Endothelial cell of umbilical vein (primary cell): Measurements from ENCODE around the gene SHCBP1L. TPM values are rescaled to one million over a fixed set of nuclear protein-coding genes. Genes with fewer than 3 reads are reported as not detected.
"Not testable (repeated sequence)": the region's sequence is repeated elsewhere in the genome, so short reads cannot be mapped to it uniquely, and the experiment has no call there.

ENCODE experiments used
- BruUV-seq: library from RNA; stranded (reverse); fragments of 400-500 nt; replicated peaks from 2 replicates; lab custom pipeline; 2021; lab: Mats Ljungman, UMichigan
- CTCF ChIA-PET: fragments of 300-600, 350-600 bp; sonication (Branson Sonifier 250); formaldehyde crosslinking; loops from one replicate; lab custom pipeline; 2021; ENCODE audit warnings: antibody characterized with exemption, inconsistent platforms; lab: Charles Lee
- POLR2A ChIA-PET: fragments of 300-600, 350-600 bp; sonication (Branson Sonifier 250); formaldehyde crosslinking; loops from one replicate; lab custom pipeline; 2021; ENCODE audit warnings: antibody characterized with exemption, inconsistent platforms; lab: Charles Lee
- DNase-seq: peaks from one replicate; pipeline ENCODE4 v3.0.0-alpha.2; 2011; ENCODE audit warnings: low read depth, low spot score
- FAIRE-seq: peaks from 2 replicates; lab custom pipeline; 2011; peaks lifted over from hg19 to GRCh38; lab: Jason Lieb, UNC
- H2AFZ ChIP-seq: 2 replicates; pipeline ENCODE4 v1.6.0; 2012; ENCODE audit warnings: low read depth, low read length, control low read depth, inconsistent platforms
- H3K27ac ChIP-seq: 2 replicates; pipeline ENCODE4 v1.5.1; 2011; ENCODE audit warnings: low read depth, mild to moderate bottlenecking, control low read depth, low read length, moderate library complexity; ENCODE audit not compliant: insufficient read depth
- H3K27me3 ChIP-seq, 2 experiments: 2 replicates each; pipeline versions ENCODE4 v1.6.0 to v1.6.1; 2011; ENCODE audit warnings: low read length in 2 of 2, mixed read lengths in 1 of 2; ENCODE audit not compliant: control insufficient read depth in 2 of 2, insufficient read depth in 2 of 2
- H3K36me3 ChIP-seq, 2 experiments: 2 replicates in 1 of 2; 3 replicates in 1 of 2; pipeline ENCODE4 v1.5.1; 2011; ENCODE audit warnings: low read length in 2 of 2, mild to moderate bottlenecking in 1 of 2, moderate library complexity in 1 of 2; ENCODE audit not compliant: control insufficient read depth in 2 of 2, insufficient read depth in 2 of 2; ENCODE audit errors: extremely low read depth in 1 of 2
- H3K4me1 ChIP-seq: 3 replicates; pipeline ENCODE4 v1.5.1; 2011; ENCODE audit warnings: mild to moderate bottlenecking, low read length; ENCODE audit not compliant: control insufficient read depth, insufficient read depth; ENCODE audit errors: extremely low read depth
- H3K4me2 ChIP-seq: 2 replicates; pipeline ENCODE4 v1.6.1; 2011; ENCODE audit warnings: low read length, control low read depth, mixed read lengths; ENCODE audit not compliant: insufficient read depth
- H3K4me3 ChIP-seq, 3 experiments: fragments of 200-600 bp in 1 of 3; sonication (generic), shearing (Covaris generic) in 1 of 3; replicated peaks in 1 of 3; 2 replicates each; pipeline ENCODE4 v1.5.1; 2011 to 2016; ENCODE audit warnings: control low read depth in 3 of 3, low read length in 3 of 3, mild to moderate bottlenecking in 2 of 3, inconsistent platforms in 1 of 3, low read depth in 1 of 3, moderate library complexity in 1 of 3; ENCODE audit not compliant: insufficient read depth in 1 of 3
- H3K79me2 ChIP-seq: 2 replicates; pipeline ENCODE4 v1.6.0; 2012; ENCODE audit warnings: low read length, inconsistent platforms; ENCODE audit not compliant: control insufficient read depth, insufficient read depth
- H3K9ac ChIP-seq: replicated peaks from 2 replicates; pipeline ENCODE3; 2011; ENCODE audit warnings: low read length, control low read depth; ENCODE audit not compliant: insufficient read depth; ENCODE audit errors: extremely low read depth
- H3K9me1 ChIP-seq: replicated peaks from 3 replicates; pipeline ENCODE4 v1.6.0; 2011; ENCODE audit warnings: mild to moderate bottlenecking, low read length; ENCODE audit not compliant: control insufficient read depth, insufficient read depth; ENCODE audit errors: extremely low read depth
- H3K9me3 ChIP-seq: replicated peaks from 2 replicates; pipeline ENCODE4 v1.5.1; 2012; ENCODE audit warnings: low read length, inconsistent platforms; ENCODE audit not compliant: control insufficient read depth, insufficient read depth
- H4K20me1 ChIP-seq: replicated peaks from 2 replicates; pipeline ENCODE3; 2011; ENCODE audit warnings: mild to moderate bottlenecking, low read length; ENCODE audit not compliant: control insufficient read depth, insufficient read depth; ENCODE audit errors: extremely low read depth
- EZH2 ChIP-seq: IDR thresholded peaks from 2 replicates; pipeline ENCODE4 v1.6.1; 2012; ENCODE audit warnings: borderline replicate concordance, low read depth, mild to moderate bottlenecking, moderate library complexity, low read length, inconsistent platforms; ENCODE audit not compliant: severe bottlenecking
- FOS ChIP-seq: IDR thresholded peaks from 2 replicates; pipeline ENCODE4 v1.6.1; 2011; ENCODE audit warnings: mild to moderate bottlenecking, low read length, moderate library complexity, borderline replicate concordance; ENCODE audit not compliant: insufficient read depth
- GATA2 ChIP-seq: IDR thresholded peaks from 2 replicates; pipeline ENCODE4 v1.7.0; 2011; ENCODE audit warnings: low read depth, mild to moderate bottlenecking, moderate library complexity, mixed read lengths, low read length; ENCODE audit not compliant: insufficient read length, insufficient read depth
- MYC ChIP-seq: IDR thresholded peaks from one replicate; pipeline ENCODE4 v1.6.1; 2011; ENCODE audit warnings: mild to moderate bottlenecking, low read depth, low read length
- POLR2A ChIP-seq: IDR thresholded peaks from 2 replicates; pipeline ENCODE4 v1.6.1; 2012; ENCODE audit warnings: low read depth, mild to moderate bottlenecking, control low read depth, low read length
- dilution Hi-C: fragments of 300-500 bp; cut with MboI; formaldehyde crosslinking; loops from one replicate; pipeline ENCODE4 v1.15.0; 2019; ENCODE audit warnings: low sequenced_read_pairs; ENCODE audit not compliant: extremely low pct_ligation_motif_present
- intact Hi-C: fragments of 100-400 bp; cut with micrococcal nuclease; formaldehyde crosslinking; loops from one replicate; pipeline ENCODE4 v1.10.0; 2022
- polyA plus RNA-seq, 4 experiments: library from polyadenylated mRNA; depleted of rRNA in 3 of 4; stranded (reverse) in 3 of 4; unstranded in 1 of 4; fragments of >200 nt; gene quantifications; 2 replicates each; pipeline versions ENCODE4 v1.2.1 to v1.2.3, GENCODE V29; 2011 to 2012; ENCODE audit warnings: missing spikeins in 1 of 4
- total RNA-seq: library from RNA; stranded (reverse); gene quantifications from 2 replicates; pipeline ENCODE4 v1.2.3, GENCODE V29; 2021

SHCBP1L gene
- total and polyA plus RNA-seq, 2 donors (not counting 3 experiments of a cell fraction or from before 2014, with no cell fraction given): not detected

DNA sequence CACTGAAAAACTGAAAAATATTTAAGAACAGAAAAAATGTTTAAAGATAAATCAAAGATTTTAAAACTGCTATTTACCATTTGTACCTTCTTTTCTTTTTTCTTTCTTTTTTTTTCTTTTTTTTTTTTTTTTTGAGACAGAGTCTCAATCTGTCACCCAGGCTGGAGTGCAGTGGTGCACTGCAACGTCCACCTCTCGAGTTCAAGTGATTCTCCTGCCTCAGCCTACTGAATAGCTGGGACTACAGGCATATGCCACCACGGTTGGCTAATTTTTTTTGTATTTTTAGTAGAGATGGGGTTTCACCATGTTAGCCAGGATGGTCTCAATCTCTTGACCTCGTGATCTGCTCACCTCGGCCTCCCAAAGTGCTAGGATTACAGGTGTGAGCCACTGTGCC, 51.0 kb downstream of the SHCBP1L start:
- intact Hi-C loops, H3K9ac ChIP-seq, H4K20me1 ChIP-seq, H3K27me3 ChIP-seq, DNase-seq, H3K9me1 ChIP-seq, H3K4me2 ChIP-seq, H3K79me2 ChIP-seq, H3K4me3 ChIP-seq, POLR2A ChIA-PET, BruUV-seq, H3K36me3 ChIP-seq, H3K27ac ChIP-seq, H3K9me3 ChIP-seq, dilution Hi-C loops, FAIRE-seq, H2AFZ ChIP-seq, H3K4me1 ChIP-seq: not testable (repeated sequence)
- CTCF ChIA-PET: interaction anchor here (1.2 kb wide), 1 partner anchor 10 kb away, joined by 3 read pairs; no protein-coding TSS in a partner anchor

DNA sequence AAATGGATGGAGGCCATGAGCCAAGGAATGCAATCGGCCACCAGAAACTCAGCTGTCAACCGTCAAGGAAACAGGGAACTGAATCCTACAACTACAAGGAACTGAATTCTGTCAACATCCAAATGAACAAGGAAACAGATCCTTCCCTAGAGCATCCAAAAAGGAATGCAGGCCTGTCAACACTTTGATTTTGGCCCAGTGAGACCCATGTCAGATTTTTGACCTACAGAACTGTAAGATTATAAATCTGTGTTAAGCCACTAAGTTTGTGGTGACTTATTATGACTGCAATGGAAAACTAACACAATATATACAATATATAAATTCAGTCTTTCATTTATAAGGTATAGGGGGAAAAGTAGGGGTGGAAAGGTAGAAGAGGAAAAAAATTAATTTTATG, 55.3 kb downstream of the SHCBP1L start:
- Histone ChIP-seq H3K9me1 (no peaks in the 10 kb centered on the region), H3K36me3 (no peaks in the 10 kb centered on the region), H4K20me1 (no peaks in the 10 kb centered on the region), H2AFZ (no peak overlapping the region), H3K27me3 (no peaks in the 10 kb centered on the region), H3K4me2 (no peak overlapping the region), H3K79me2 (no peaks in the 10 kb centered on the region), H3K4me1 (no peaks in the 10 kb centered on the region), H3K4me3 (no peak overlapping the region), H3K27ac (no peak overlapping the region), H3K9me3 (no peaks in the 10 kb centered on the region), H3K9ac (no peak overlapping the region)
- FAIRE-seq: no peak
- ChIA-PET POLR2A (no interaction called here), CTCF (no interaction called here)
- BruUV-seq: no TSS peak
- DNase-seq: no peak
- dilution Hi-C loops (no loop called here), intact Hi-C loops (no loop called here)
- TF ChIP-seq GATA2 (no peak), EZH2 (no peak), FOS (no peak), MYC (no peak), POLR2A (no peak)
